Right atrium auricular region (tissue), 2 donors: ENCODE results near the gene UNC80. TPM values are rescaled to one million over a fixed set of nuclear protein-coding genes. Genes with fewer than 3 reads are reported as not detected.

ENCODE experiments used
- DNase-seq: peaks from one replicate; pipeline ENCODE4 v3.0.0-alpha.2; 2019; ENCODE audit warnings: low spot score
- H3K27ac ChIP-seq, 2 donors: fragments of 200-600 bp; sonication (generic); 1 replicate in 1 of 2; 2 replicates in 1 of 2; pipeline ENCODE4 v1.5.1; 2016 to 2019
- H3K27me3 ChIP-seq, 2 donors: fragments of 200-600 bp; sonication (generic); one replicate each; pipeline versions ENCODE4 v1.5.1 to v1.6.0; 2017 to 2019
- H3K36me3 ChIP-seq: fragments of 200-600 bp; sonication (generic); one replicate; pipeline ENCODE4 v1.5.1; 2016
- H3K4me1 ChIP-seq, 2 donors: fragments of 200-600 bp; sonication (generic); one replicate each; pipeline versions ENCODE4 v1.5.1 to v1.6.0; 2017 to 2019
- H3K4me3 ChIP-seq, 2 donors: fragments of 200-600 bp; sonication (generic); 1 replicate in 1 of 2; 2 replicates in 1 of 2; pipeline ENCODE4 v1.5.1; 2017 to 2019; ENCODE audit warnings: mild to moderate bottlenecking in 1 of 2, moderate library complexity in 1 of 2
- H3K9me3 ChIP-seq, 2 donors: fragments of 200-600 bp; sonication (generic); one replicate each; pipeline ENCODE4 v1.5.1; 2019
- total RNA-seq, 2 donors: library from RNA; depleted of rRNA; stranded (reverse); fragments of >200 nt; gene quantifications; one replicate each; pipeline ENCODE4 v1.1.0, GENCODE V29; 2016
- TF ChIP-seq, protein P1 (sequence below), 2 donors: fragments of 200-600 bp; sonication (generic); IDR thresholded peaks; one replicate each; pipeline ENCODE4 v1.5.1; 2019; ENCODE audit warnings: antibody characterized with exemption in 2 of 2

Gene UNC80
- total RNA-seq, 2 donors from 2014 or later, result 0.20 TPM; not detected in 1

DNA sequence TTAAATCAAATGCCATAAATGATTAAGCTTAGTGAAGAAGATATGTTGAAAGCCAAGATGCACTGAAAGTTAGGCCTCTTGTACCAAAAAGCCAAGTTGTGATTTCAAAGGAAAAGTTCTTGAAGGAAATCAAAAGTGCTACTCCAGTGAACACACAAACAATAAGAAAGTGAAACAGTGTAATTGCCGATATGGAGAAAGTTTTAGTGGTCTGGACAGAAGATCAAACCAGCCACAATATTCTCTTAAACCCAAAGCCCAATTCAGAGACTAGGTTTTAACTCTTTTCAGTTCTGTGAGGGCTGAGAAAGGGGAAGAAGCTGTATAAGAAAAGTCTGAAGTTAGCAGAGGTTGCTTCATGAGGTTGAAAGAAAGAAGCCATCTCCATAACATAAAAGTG lies 129.0 kb downstream of the UNC80 start:
- Histone ChIP-seq H3K36me3 (no peaks in the 10 kb centered on the region), H3K27ac (no peak overlapping the region), H3K4me3 (no peak overlapping the region), H3K9me3 (no peaks in the 10 kb centered on the region), H3K27me3 (no peaks in the 10 kb centered on the region), H3K4me1 (no peaks in the 10 kb centered on the region)
- DNase-seq, result no peak
- TF ChIP-seq, protein P1, sequence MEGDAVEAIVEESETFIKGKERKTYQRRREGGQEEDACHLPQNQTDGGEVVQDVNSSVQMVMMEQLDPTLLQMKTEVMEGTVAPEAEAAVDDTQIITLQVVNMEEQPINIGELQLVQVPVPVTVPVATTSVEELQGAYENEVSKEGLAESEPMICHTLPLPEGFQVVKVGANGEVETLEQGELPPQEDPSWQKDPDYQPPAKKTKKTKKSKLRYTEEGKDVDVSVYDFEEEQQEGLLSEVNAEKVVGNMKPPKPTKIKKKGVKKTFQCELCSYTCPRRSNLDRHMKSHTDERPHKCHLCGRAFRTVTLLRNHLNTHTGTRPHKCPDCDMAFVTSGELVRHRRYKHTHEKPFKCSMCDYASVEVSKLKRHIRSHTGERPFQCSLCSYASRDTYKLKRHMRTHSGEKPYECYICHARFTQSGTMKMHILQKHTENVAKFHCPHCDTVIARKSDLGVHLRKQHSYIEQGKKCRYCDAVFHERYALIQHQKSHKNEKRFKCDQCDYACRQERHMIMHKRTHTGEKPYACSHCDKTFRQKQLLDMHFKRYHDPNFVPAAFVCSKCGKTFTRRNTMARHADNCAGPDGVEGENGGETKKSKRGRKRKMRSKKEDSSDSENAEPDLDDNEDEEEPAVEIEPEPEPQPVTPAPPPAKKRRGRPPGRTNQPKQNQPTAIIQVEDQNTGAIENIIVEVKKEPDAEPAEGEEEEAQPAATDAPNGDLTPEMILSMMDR (IDR thresholded peaks at IDR 0.05), result no peak

- no peaks in the 10 kb centered on the region for H3K9me3 ChIP-seq
- no peak for DNase-seq
- H3K27ac ChIP-seq, result no peak overlapping the region
- TF ChIP-seq, protein P1 (IDR thresholded peaks at IDR 0.05), result no peak
- H3K27me3 ChIP-seq, result no peaks in the 10 kb centered on the region
- no peak overlapping the region for H3K4me3 ChIP-seq
- H3K36me3 ChIP-seq, result no peaks in the 10 kb centered on the region
- no peaks in the 10 kb centered on the region for H3K4me1 ChIP-seq
Measured at GRCh38 chr2:209901172-209901571, 129.5 kb downstream of the UNC80 start.

DNA sequence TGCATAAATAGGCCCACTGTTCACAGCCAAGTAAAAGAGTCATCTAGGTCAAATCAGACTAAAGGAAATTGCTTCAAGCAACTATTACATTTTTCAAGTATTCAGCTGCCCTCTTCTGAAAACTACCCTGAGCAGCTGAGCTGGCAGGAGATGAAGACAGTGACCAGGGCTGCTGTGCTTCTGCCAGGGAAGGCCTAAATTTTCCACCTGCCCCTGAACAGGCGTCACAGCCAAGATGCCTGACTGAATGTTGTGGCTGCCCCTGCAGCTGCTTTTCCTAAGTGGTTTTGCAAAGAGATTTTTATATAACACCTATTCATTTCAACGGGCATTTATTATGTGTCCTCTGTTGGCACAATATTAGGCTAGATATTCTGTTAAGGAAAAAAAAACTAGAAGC lies 134.1 kb downstream of the UNC80 start:
- Histone ChIP-seq H3K9me3 (no peaks in the 10 kb centered on the region), H3K4me1 (no peaks in the 10 kb centered on the region), H3K27ac (no peak overlapping the region), H3K4me3 (no peak overlapping the region), H3K27me3 (no peaks in the 10 kb centered on the region), H3K36me3 (no peaks in the 10 kb centered on the region)
- TF ChIP-seq, protein P1 (IDR thresholded peaks at IDR 0.05), result no peak
- DNase-seq, result no peak

DNA sequence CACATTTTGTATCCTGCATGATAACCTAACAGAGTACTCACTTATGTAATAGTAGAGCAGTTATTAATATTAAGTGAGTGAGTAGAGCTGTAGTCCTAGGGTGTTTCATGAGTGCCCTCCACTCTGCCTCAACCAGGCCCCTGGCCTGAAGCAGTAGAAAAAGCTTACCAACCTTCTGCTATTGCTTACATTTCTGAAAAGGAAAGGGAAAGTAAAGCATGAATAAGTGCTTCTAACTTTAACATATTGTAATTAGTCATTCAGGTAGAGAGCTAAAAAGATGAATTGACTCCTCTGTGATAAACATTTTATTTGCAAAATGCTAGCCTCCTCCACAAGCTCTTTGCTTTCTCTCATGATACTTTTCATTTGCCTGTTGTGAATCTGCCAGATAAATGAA lies 136.1 kb downstream of the UNC80 start:
- Histone ChIP-seq H3K27ac (no peak overlapping the region), H3K4me3 (no peak overlapping the region), H3K9me3 (no peaks in the 10 kb centered on the region), H3K27me3 (no peaks in the 10 kb centered on the region), H3K36me3 (no peaks in the 10 kb centered on the region), H3K4me1 (no peaks in the 10 kb centered on the region)
- TF ChIP-seq, protein P1 (IDR thresholded peaks at IDR 0.05), result no peak
- no peak for DNase-seq

GRCh38 chr2:209908511-209908910 lies 136.9 kb downstream of the UNC80 start:
- no peaks in the 10 kb centered on the region for H3K27me3 ChIP-seq
- no peak overlapping the region for H3K4me3 ChIP-seq
- H3K4me1 ChIP-seq, result no peaks in the 10 kb centered on the region
- no peak overlapping the region for H3K27ac ChIP-seq
- TF ChIP-seq, protein P1 (IDR thresholded peaks at IDR 0.05), result no peak
- no peaks in the 10 kb centered on the region for H3K36me3 ChIP-seq
- no peaks in the 10 kb centered on the region for H3K9me3 ChIP-seq
- no peak for DNase-seq

GRCh38 chr2:209911486-209911885 lies 139.9 kb downstream of the UNC80 start:
- TF ChIP-seq, protein P1 (IDR thresholded peaks at IDR 0.05), result no peak
- DNase-seq, result no peak
- Histone ChIP-seq H3K4me3 (no peak overlapping the region), H3K27me3 (no peaks in the 10 kb centered on the region), H3K27ac (no peak overlapping the region), H3K9me3 (no peaks in the 10 kb centered on the region), H3K36me3 (no peaks in the 10 kb centered on the region), H3K4me1 (no peaks in the 10 kb centered on the region)
